NCI-H460 (cell line): ENCODE measurements around the gene IL24. TPM values are rescaled to one million over a fixed set of nuclear protein-coding genes. Genes with fewer than 3 reads are reported as not detected.
A peak's percentile ranks its signal among the peaks of the same experiment; 100 is the strongest.

Experiments
- DNase-seq: peaks from one replicate; pipeline ENCODE4 v3.0.0-alpha.2; 2016; ENCODE audit warnings: low read depth; ENCODE audit errors: extremely low read depth
- total RNA-seq: library from RNA; depleted of rRNA; stranded (reverse); fragments of >200 nt; shearing (Covaris generic); gene quantifications from 2 replicates; pipeline ENCODE4 v1.2.3, GENCODE V29; 2014

IL24 gene
- total RNA-seq, 1 experiment from 2014 or later: not detected

- DNase-seq: no peak
These were observed 21.4 kb upstream of the IL24 start for GRCh38 chr1:206875752-206876377.

DNA sequence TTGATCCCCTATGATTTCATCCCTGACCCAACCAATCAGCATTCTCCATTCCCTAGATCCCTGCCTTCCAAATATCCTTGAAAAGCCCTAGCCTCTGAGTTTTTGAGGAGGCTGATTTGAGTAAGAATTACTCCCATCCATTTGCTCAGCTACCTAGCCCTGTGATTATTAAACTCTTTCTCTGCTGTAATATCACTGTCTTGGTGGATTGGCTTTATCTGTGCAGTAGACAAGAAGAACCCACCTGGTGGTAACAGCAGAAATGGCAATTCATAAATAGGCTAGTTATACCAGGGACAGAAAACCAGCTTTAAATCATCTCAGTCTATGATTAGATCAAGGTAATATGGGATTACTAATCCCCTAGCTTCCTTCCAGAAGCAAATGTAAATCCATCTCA lies 18.8 kb upstream of the IL24 start:
- DNase-seq: peak; percentile 34

DNA sequence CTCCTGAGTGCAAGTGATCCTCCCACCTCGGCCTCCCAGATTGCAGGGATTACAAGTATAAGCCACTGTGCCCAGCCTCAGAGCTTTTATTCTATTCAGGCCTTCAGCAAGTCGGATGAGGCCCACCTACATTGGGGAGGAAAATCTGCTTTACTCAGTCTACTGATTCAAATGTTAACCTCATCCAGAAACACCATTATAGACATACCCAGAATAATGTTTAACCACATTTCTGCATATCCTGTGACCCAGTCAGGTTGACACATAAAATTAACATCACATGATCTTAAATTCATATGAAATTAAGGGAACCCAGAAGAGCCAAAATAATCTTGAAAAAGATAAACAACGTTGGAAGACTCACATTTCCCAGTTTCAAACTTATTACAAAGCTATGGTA lies 16.9 kb upstream of the IL24 start:
- no peak for DNase-seq

GRCh38 chr1:206882555-206882954 lies 14.7 kb upstream of the IL24 start:
- DNase-seq: no peak

DNA sequence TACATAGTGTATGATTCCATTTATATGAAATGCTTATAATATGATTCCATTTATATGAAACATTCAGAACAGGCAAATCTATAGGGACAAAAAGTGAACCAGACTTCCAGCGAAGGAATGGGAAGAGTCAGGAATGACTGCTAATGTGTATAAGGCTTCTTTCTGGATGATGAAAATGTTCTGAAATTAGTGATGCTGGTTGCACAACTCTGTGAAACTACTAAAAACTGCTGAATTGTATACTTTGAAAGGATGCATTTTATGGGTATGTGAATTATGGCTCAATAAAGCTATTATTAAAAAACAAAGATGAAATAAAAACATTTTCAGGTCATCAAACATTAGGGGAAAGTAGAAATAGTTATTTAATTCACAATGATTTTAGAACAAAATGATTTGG lies 14.1 kb upstream of the IL24 start:
- no peak for DNase-seq

DNA sequence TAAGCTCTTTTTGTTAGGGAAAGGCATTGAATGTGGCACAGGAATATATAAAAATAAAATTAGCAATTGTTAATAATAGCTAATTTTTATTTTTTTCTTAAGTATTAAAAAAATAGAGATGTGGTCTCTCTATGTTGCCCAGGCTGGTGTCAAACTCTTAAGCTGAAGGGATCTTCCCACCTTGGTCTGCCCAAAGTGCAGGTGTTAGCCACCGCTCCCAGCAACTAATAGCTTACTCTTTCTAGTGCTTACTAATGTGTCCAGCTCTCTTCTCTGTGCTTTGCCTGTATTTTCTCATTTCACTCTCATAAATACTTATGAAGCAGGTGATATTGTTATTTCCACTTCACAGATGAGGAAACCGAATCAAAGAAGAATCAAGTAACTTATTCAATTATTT lies 13.4 kb upstream of the IL24 start:
- DNase-seq: no peak

DNA sequence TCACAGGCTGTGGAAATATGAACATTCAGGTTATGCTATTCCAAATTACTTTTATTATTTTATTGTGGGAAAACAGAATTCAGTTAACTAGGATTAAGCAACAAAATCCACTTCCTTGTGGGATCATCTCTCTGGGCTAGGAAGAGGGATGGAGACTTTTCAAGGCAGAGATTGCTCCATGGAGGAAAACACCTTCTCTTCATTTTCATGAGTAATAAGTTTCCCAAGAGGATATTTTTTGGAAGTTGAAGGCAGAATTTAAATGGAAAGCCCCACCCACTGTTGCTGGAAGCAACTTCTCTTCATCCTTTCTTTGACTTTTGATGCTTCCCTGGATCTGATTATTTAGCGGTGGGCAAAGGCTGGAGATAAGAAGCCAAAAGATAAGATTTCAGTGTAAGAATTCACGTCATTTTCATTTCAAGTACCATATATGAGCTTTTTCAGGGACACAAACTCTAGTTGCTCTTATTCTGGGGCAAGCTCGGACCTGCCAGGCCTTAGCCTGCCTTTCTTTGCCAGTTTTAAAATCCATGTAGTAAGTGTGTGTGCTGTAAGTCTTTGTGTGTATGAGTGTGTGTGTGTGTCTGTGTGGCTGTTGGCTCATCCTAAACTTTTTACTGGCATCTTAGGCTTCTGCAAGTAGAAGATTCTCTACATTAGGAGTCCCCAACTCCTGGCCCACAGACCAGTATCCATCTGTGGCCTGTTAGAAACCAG lies 11.7 kb upstream of the IL24 start:
- no peak for DNase-seq

DNA sequence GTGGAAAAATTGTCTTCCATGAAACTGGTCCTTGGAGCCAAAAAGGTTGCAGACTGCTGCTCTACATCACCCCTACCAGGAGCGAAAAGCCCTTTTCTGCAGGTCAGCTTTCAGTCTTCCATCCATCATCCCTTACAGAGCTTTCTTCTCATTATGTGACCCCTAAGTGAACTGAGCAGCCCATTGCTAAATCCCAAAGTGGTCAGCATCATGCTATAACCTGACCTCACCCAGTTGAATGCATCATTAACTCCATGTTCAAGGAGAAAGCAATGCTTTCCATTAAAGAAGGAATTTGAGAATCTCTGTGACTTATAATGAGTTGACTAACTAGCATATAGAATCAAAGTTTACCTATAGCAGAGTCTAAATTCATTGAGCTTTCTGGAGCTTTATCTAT lies 10.4 kb upstream of the IL24 start:
- DNase-seq: no peak

GRCh38 chr1:206887701-206888100 lies 9.5 kb upstream of the IL24 start:
- no peak for DNase-seq

GRCh38 chr1:206890125-206891060 lies 6.8 kb upstream of the IL24 start:
- peak; percentile 75 for DNase-seq

- DNase-seq: no peak
These were observed 5.8 kb upstream of the IL24 start for GRCh38 chr1:206891412-206891811.

GRCh38 chr1:206892351-206892984 lies 4.8 kb upstream of the IL24 start:
- DNase-seq: no peak

- no peak for DNase-seq
These were observed 3.9 kb upstream of the IL24 start for GRCh38 chr1:206893380-206893779.

GRCh38 chr1:206895325-206895724 lies 1.9 kb upstream of the IL24 start:
- no peak for DNase-seq

DNA sequence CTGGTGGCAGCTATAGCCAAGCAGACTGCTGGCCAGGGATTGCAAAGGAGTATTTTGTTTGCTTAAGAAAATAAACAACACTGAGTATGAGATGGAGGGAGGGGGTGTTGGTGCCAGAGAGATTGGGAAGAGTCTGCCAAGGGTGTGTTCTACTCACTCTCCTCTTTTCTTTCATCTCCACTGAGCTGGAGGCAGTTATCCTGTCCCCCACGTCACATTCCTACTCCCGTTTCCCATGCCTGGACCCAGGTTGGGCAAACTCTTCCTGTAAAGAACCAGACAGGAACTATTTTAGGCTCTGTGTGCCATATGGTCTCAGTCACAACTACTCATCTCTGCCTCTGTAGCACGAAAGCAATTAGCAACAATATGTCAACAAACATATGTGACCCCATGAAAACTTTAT lies 1.4 kb upstream of the IL24 start:
- DNase-seq: no peak

GRCh38 chr1:206896261-206896660 lies 982 bp upstream of the IL24 start:
- no peak for DNase-seq

DNA sequence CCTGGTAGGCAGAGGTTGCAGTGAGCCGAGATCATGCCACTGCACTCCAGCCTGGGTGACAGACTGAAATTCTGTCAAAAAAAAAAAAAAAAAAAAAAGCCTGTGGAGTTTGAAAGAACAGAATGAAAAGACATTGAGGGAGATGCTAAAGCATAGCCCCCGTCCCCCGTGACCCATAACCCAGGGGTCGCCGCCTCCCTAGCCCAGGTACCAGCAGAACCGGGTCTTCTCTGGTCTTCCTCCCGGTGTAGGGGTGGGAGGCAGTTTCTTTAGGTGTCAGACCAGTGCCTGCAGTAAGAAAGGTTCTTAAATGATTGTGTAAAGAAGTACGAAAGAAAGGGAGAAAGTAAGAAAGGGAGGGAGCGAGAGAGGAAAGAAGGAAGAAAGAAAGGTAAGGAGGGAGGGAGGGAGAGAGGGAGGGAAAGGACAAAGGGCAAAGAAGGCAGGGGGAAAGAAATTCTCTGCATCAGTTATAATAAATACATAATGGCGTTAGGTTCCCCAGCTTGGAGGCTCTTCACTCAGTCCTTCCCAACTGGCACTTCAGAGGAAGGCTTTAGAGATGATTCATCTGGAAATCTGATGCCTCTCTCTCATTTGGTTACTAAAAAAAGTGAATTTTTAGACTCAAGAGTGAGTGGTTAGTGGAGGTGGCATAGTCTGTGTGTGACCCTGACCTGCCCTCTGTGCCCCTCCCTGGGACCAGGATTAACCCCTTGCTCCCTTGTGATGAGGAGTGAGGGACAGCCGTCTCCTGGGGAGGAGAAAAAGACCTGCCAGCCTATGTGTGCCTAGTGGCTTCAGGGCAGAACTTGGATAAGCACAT lies 1.1 kb downstream of the IL24 start:
- DNase-seq: no peak

DNA sequence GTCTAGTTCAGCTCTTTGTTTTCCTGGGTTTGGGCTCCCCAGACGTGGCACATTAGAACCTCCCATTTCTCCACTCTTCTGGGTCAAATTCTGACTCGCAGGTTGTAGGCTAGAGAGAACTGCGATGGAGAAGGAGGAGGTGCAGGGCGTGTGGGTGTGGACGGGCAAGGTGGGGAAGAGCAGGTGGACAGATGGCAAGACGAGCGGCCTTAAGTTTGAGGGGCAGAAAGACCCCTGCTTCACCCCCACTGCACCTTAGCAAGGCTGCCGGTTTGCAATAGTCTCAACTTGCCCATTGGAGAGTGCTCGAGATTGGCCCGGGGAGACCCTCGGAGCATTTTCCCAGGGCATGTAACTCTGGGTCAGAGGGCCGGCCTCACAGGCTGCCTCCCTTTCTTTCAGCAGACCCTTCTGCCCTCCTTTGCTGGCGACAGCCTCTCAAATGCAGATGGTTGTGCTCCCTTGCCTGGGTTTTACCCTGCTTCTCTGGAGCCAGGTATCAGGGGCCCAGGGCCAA lies 1.7 kb downstream of the IL24 start:
- DNase-seq: no peak

GRCh38 chr1:206899717-206900116 lies 2.5 kb downstream of the IL24 start:
- DNase-seq: no peak

DNA sequence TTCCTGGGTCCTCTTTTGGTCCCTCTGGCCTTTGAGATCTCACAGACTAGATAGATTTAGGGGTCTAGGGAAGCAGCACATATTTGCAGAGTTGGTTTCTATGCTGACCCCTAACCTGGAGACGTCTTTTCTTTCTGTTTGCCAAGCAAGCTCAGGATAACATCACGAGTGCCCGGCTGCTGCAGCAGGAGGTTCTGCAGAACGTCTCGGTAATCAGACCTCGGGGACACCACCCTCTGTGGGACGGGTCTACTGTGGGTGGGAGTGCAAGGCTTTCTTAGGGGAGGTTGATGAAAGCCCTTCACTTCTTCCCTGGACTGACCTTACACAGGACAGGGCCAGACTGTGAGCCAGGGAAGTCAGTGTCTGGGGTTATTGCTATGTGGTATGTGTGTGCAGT lies 2.9 kb downstream of the IL24 start:
- DNase-seq: no peak
